ENCODE results near the gene CASZ1. TPM values are rescaled to one million over a fixed set of nuclear protein-coding genes. Genes with fewer than 3 reads are reported as not detected.

Gene CASZ1
- total RNA-seq, 4 donors from 2014 or later = 0.88 to 6.8 (median 1.7) TPM

DNA sequence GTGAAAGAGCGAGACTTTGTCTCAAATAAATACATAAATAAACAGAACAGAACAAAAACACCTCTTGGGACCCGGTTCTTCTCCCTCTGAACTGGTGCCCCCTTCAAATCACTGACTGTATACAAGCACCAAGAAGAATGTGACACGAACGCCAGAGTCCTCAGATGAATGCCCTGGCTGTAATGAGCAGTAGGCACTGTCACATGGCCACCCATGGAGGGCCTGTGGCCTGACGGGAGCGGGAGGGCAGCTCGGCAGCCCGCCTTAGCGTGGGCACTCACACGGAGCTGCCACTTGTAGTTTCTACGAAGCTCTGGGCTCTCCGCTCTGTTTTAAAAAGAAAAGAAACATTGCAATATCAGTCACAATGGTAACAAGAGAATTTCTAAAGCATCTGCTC is 175.7 kb downstream of the CASZ1 start:
- TF ChIP-seq, protein P1, sequence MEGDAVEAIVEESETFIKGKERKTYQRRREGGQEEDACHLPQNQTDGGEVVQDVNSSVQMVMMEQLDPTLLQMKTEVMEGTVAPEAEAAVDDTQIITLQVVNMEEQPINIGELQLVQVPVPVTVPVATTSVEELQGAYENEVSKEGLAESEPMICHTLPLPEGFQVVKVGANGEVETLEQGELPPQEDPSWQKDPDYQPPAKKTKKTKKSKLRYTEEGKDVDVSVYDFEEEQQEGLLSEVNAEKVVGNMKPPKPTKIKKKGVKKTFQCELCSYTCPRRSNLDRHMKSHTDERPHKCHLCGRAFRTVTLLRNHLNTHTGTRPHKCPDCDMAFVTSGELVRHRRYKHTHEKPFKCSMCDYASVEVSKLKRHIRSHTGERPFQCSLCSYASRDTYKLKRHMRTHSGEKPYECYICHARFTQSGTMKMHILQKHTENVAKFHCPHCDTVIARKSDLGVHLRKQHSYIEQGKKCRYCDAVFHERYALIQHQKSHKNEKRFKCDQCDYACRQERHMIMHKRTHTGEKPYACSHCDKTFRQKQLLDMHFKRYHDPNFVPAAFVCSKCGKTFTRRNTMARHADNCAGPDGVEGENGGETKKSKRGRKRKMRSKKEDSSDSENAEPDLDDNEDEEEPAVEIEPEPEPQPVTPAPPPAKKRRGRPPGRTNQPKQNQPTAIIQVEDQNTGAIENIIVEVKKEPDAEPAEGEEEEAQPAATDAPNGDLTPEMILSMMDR (IDR thresholded peaks at IDR 0.05; ENCODE audit: low read depth) = no peak

DNA sequence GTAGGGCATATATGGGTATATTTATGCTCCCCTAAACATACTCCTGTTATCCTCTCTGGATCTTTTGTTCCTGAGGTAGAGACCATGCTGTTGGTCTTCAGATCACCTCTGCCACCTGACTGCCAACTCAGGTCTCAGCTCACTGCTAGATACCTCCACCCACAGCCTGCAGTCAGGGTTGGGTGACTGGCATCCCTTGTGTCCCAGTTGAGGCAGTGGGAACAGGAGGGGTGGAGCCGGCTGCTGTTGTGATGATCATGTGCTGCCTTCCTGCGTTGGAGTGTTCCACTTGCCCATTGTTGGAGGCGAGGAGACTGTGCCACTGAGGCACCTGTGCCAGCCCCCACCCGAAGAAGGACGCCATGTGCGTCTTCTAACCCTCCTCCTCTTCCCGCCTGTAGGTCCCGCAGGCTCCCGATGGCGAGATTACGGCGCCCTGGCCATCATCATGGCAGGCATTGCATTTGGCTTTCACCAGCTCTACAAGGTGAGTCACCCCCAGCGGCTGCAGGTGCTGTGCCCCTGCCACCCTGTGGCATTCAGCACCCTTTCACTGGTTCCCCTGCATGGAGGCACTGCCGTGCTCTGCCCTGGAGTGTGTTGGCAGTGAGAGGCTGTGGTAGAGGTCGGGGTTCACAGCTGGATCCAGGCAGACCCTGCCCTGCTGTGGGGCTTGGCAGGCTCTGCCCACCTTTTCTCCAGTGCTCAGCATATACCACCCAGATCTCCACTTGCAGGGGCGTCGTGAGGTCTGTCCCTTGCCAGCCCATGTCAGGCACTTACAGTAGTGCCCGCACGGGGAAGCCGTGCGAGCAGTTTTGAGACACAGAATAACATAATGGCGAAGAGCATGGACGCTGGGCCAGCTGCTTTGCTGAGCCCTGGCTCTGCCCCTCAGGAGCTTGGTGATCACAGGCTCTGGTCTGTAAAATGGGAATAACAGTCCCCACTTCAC is 178.2 kb downstream of the CASZ1 start:
- TF ChIP-seq, protein P1 (IDR thresholded peaks at IDR 0.05; ENCODE audit: low read depth) = no peak

DNA sequence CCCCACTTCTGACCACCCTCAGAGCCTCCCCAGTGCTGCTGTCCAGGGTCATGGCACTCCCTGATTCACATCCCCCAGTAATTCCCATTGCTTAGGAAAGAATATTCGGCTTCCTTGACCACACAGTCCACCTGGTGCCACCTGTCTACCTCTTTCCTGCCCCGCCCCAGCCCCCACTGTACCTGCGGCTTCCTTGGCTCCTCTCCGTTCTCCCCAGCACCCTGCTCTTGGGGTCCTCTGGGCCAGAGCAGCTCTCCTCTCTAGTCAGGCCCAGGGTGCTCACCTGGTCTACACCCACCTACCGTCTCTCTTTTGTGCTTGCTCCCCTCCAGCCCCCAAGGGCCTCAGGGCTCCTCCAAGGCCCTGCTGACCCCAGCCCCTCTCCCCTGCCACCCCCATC is 179.1 kb downstream of the CASZ1 start:
- TF ChIP-seq, protein P1 (IDR thresholded peaks at IDR 0.05; ENCODE audit: low read depth) = no peak

DNA sequence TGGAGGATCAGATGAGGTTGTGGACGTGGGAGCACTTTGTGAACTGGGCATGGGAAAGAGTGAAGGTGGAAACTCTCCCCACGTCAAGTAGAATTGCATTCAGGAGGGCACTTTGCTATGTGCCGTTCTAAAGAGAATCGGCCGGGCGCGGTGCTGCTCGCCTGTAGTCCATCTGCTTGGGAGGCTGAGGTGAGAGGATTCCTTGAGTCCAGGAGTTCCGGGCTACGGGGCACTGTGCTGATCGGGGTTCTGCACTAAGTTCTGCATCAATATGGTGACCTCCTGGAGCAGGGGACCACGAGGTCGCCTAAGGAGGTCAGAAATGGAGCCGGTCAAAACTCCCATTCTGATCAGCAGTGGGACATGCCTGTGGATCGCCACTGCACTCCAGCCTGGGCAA is 179.8 kb downstream of the CASZ1 start:
- TF ChIP-seq, protein P1 (IDR thresholded peaks at IDR 0.05; ENCODE audit: low read depth) = no peak

DNA sequence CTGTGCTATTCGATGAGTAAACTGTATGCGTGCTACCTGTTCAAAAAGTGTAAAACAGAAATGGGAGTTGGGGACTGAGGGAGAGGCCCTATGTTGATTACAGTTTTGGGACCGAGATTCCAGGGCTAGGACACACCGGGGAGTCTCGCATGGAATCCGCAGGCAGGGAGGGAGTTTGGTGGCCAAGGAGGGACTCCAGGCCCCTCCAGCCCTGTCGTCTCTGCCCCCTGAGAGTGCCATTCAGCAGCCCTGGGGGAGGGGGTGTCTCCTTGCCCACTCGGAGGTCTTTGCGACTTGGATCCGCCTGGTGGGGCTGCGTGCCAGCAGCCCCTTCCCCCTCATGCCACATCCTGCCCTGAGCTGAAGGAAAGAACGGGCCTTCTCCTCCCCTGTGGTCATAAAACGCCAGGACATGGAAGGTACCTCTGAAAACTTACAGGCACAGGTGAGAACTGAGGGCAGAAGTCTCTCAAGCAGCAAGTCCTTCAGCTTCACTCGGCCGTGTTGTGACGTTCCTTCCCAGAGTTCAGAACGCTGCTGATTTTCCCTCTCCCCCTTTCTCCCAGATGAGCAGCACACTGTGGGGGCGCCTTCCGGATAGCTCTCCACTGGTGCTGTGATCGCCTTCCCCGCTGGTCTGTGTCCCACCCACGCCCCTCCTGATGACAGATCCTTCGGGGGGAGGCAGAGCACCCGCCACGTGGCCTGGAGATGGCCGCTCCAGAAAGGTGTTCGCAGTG is 180.3 kb downstream of the CASZ1 start:
- TF ChIP-seq, protein P1 (IDR thresholded peaks at IDR 0.05; ENCODE audit: low read depth) = no peak

DNA sequence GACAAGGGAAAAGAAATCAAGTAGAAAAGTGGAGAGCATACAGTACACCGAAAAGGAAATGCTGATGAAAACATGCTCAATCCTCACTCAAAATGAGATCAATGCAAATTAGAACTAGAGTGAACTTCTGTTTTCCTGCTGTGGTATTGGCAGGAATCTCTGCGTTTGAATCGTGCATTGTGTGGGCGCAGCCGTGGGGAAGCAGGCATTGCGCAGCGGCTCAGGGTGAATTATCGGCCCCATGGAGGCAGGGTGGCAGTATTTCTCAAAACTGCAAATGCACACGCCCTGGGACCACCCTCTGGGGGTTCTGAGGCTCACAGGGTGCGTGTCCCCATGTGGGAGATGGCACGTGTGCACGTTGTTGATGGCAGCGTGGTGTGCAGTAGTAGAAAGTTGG is 181.1 kb downstream of the CASZ1 start:
- TF ChIP-seq, protein P1 (IDR thresholded peaks at IDR 0.05; ENCODE audit: low read depth) = no peak
